ENCODE data around the gene CNTNAP2.

Gene CNTNAP2

DNA sequence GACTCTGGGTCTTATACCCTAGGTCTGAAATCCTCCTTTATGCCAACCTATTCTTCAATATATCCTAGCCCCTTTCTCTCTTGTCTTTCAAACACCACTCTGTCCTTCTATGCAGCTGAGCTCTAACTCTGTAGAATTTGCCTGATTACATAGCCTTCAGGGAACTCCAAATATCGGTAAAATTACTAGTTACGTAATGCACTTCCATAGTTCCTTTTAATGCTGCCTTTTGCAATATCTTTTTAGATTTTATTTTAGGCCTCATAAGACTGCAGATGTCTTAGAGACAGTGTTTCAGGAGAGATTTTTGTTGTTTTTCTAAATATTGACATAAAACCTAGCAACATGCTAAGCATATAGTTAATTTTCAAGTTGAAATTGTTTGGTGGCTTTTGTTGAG is 924.8 kb downstream of the CNTNAP2 start:
- Histone ChIP-seq H3K27ac (ENCODE audit: low read depth, low read length) (no peak overlapping the region), H3K36me3 (ENCODE audit: low read length) (no peaks in the 10 kb centered on the region), H4K20me1 (ENCODE audit: low read depth, low read length) (no peaks in the 10 kb centered on the region)

GRCh38 chr7:147044941-147045340 is 928.3 kb downstream of the CNTNAP2 start:
- no peaks in the 10 kb centered on the region for H3K9me2 ChIP-seq (replicated peaks; ENCODE audit: insufficient read depth, low read length)
- no peaks in the 10 kb centered on the region for H3K79me2 ChIP-seq (ENCODE audit: insufficient read depth, low read length)
- no peak overlapping the region for H2AFZ ChIP-seq (ENCODE audit: low read depth, low read length, severe bottlenecking)
- no peaks in the 10 kb centered on the region for H3F3A ChIP-seq (ENCODE audit: insufficient read depth)
- no peak overlapping the region for H3K4me2 ChIP-seq (ENCODE audit: low read depth, low read length, poor library complexity, severe bottlenecking)
- H3K4me3 ChIP-seq (ENCODE audit: insufficient read depth, low read length, poor library complexity, severe bottlenecking): no peak overlapping the region
- H4K20me1 ChIP-seq (ENCODE audit: low read depth, low read length): no peaks in the 10 kb centered on the region
- H3K27me3 ChIP-seq (ENCODE audit: low read length): no peaks in the 10 kb centered on the region
- no peak overlapping the region for H3K27ac ChIP-seq (ENCODE audit: low read depth, low read length)
- H3K9me3 ChIP-seq (ENCODE audit: insufficient read depth, low read length): no peaks in the 10 kb centered on the region
- H3K9ac ChIP-seq (ENCODE audit: low read length): no peak overlapping the region
- TF ChIP-seq, protein P1, sequence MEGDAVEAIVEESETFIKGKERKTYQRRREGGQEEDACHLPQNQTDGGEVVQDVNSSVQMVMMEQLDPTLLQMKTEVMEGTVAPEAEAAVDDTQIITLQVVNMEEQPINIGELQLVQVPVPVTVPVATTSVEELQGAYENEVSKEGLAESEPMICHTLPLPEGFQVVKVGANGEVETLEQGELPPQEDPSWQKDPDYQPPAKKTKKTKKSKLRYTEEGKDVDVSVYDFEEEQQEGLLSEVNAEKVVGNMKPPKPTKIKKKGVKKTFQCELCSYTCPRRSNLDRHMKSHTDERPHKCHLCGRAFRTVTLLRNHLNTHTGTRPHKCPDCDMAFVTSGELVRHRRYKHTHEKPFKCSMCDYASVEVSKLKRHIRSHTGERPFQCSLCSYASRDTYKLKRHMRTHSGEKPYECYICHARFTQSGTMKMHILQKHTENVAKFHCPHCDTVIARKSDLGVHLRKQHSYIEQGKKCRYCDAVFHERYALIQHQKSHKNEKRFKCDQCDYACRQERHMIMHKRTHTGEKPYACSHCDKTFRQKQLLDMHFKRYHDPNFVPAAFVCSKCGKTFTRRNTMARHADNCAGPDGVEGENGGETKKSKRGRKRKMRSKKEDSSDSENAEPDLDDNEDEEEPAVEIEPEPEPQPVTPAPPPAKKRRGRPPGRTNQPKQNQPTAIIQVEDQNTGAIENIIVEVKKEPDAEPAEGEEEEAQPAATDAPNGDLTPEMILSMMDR (IDR thresholded peaks at IDR 0.05; ENCODE audit: insufficient read depth, low read length, poor library complexity, severe bottlenecking): no peak
- no peak for TF ChIP-seq EZH2phosphoT487 (conservative IDR thresholded peaks at IDR 0.05; ENCODE audit: low read length)
- no peaks in the 10 kb centered on the region for H3K36me3 ChIP-seq (ENCODE audit: low read length)

More for the DNA sequence above, 924.8 kb downstream of the CNTNAP2 start:
- H3K9me3 ChIP-seq (ENCODE audit: insufficient read depth, low read length): no peaks in the 10 kb centered on the region
- H3K9ac ChIP-seq (ENCODE audit: low read length): no peak overlapping the region
- H3F3A ChIP-seq (ENCODE audit: insufficient read depth): no peaks in the 10 kb centered on the region
- H3K27me3 ChIP-seq (ENCODE audit: low read length): no peaks in the 10 kb centered on the region
- H3K4me3 ChIP-seq (ENCODE audit: insufficient read depth, low read length, poor library complexity, severe bottlenecking): no peak overlapping the region
- no peaks in the 10 kb centered on the region for H3K79me2 ChIP-seq (ENCODE audit: insufficient read depth, low read length)
- no peak overlapping the region for H2AFZ ChIP-seq (ENCODE audit: low read depth, low read length, severe bottlenecking)
- no peaks in the 10 kb centered on the region for H3K9me2 ChIP-seq (replicated peaks; ENCODE audit: insufficient read depth, low read length)
- H3K4me2 ChIP-seq (ENCODE audit: low read depth, low read length, poor library complexity, severe bottlenecking): no peak overlapping the region
- TF ChIP-seq EZH2phosphoT487 (conservative IDR thresholded peaks at IDR 0.05; ENCODE audit: low read length): no peak
- TF ChIP-seq, protein P1 (IDR thresholded peaks at IDR 0.05; ENCODE audit: insufficient read depth, low read length, poor library complexity, severe bottlenecking): no peak

GRCh38 chr7:147047696-147048095 is 931.1 kb downstream of the CNTNAP2 start:
- H3K27me3 ChIP-seq (ENCODE audit: low read length): no peaks in the 10 kb centered on the region
- no peaks in the 10 kb centered on the region for H3K36me3 ChIP-seq (ENCODE audit: low read length)
- H3K27ac ChIP-seq (ENCODE audit: low read depth, low read length): no peak overlapping the region
- no peak overlapping the region for H3K9ac ChIP-seq (ENCODE audit: low read length)
- H3K9me2 ChIP-seq (replicated peaks; ENCODE audit: insufficient read depth, low read length): no peaks in the 10 kb centered on the region
- H3K79me2 ChIP-seq (ENCODE audit: insufficient read depth, low read length): no peaks in the 10 kb centered on the region
- no peak overlapping the region for H3K4me3 ChIP-seq (ENCODE audit: insufficient read depth, low read length, poor library complexity, severe bottlenecking)
- TF ChIP-seq, protein P1 (IDR thresholded peaks at IDR 0.05; ENCODE audit: insufficient read depth, low read length, poor library complexity, severe bottlenecking): no peak
- TF ChIP-seq EZH2phosphoT487 (conservative IDR thresholded peaks at IDR 0.05; ENCODE audit: low read length): no peak
- no peak overlapping the region for H3K4me2 ChIP-seq (ENCODE audit: low read depth, low read length, poor library complexity, severe bottlenecking)
- no peak overlapping the region for H2AFZ ChIP-seq (ENCODE audit: low read depth, low read length, severe bottlenecking)
- no peaks in the 10 kb centered on the region for H4K20me1 ChIP-seq (ENCODE audit: low read depth, low read length)
- H3F3A ChIP-seq (ENCODE audit: insufficient read depth): no peaks in the 10 kb centered on the region
- no peaks in the 10 kb centered on the region for H3K9me3 ChIP-seq (ENCODE audit: insufficient read depth, low read length)
